H9 (cell line): ENCODE results near the gene CACNA1A. TPM values are rescaled to one million over a fixed set of nuclear protein-coding genes. Genes with fewer than 3 reads are reported as not detected.

Experiments
- DNase-seq: peaks from one replicate; pipeline ENCODE4 v3.0.0-alpha.2; 2017
- H2AFZ ChIP-seq: one replicate; pipeline ENCODE4 v1.6.1; 2013; ENCODE audit warnings: mild to moderate bottlenecking, low read length, control low read depth, moderate library complexity
- H2AK5ac ChIP-seq: 2 replicates; pipeline ENCODE4 v1.6.1; 2013; ENCODE audit warnings: low read length, control low read depth, mixed read lengths; ENCODE audit not compliant: insufficient read length
- H2BK120ac ChIP-seq: one replicate; pipeline ENCODE4 v1.6.1; 2013; ENCODE audit warnings: low read depth, mild to moderate bottlenecking, low read length, control low read depth, inconsistent platforms; ENCODE audit not compliant: poor library complexity, severe bottlenecking
- H2BK12ac ChIP-seq: 2 replicates; pipeline ENCODE4 v1.6.1; 2013; ENCODE audit warnings: low read length, control low read depth, mixed read lengths, low read depth; ENCODE audit not compliant: insufficient read length
- H2BK15ac ChIP-seq: 2 replicates; pipeline ENCODE4 v1.6.1; 2013; ENCODE audit warnings: low read depth, low read length, control low read depth
- H2BK20ac ChIP-seq: one replicate; pipeline ENCODE4 v1.6.1; 2013; ENCODE audit warnings: low read depth, mild to moderate bottlenecking, low read length, control low read depth, inconsistent platforms; ENCODE audit not compliant: poor library complexity, severe bottlenecking
- H2BK5ac ChIP-seq: 2 replicates; pipeline ENCODE4 v1.6.1; 2013; ENCODE audit warnings: low read length, control low read depth, mixed read lengths; ENCODE audit not compliant: insufficient read length
- H3K14ac ChIP-seq: 2 replicates; pipeline ENCODE4 v1.6.1; 2013; ENCODE audit warnings: low read length, control low read depth; ENCODE audit not compliant: insufficient read depth
- H3K18ac ChIP-seq: 2 replicates; pipeline ENCODE4 v1.6.1; 2013; ENCODE audit warnings: low read depth, mild to moderate bottlenecking, mixed read lengths, low read length, control low read depth; ENCODE audit not compliant: insufficient read length
- H3K23ac ChIP-seq: 2 replicates; pipeline ENCODE4 v1.6.1; 2013; ENCODE audit warnings: low read length, control low read depth, mixed read lengths, low read depth; ENCODE audit not compliant: insufficient read length
- H3K23me2 ChIP-seq: 2 replicates; pipeline ENCODE4 v1.6.1; 2013; ENCODE audit warnings: low read depth, mild to moderate bottlenecking, mixed read lengths, low read length, control low read depth; ENCODE audit not compliant: insufficient read length, poor library complexity, severe bottlenecking
- H3K27ac ChIP-seq: 2 replicates; pipeline ENCODE4 v1.5.1; 2013; ENCODE audit warnings: low read length, control low read depth, mixed read lengths, low read depth; ENCODE audit not compliant: insufficient read length
- H3K27me3 ChIP-seq: 2 replicates; pipeline ENCODE4 v1.6.1; 2013; ENCODE audit warnings: low read length, control low read depth, inconsistent platforms; ENCODE audit not compliant: insufficient read depth
- H3K4ac ChIP-seq: 2 replicates; pipeline ENCODE4 v1.6.1; 2013; ENCODE audit warnings: low read depth, mild to moderate bottlenecking, control low read depth, inconsistent platforms, low read length, moderate library complexity
- H3K4me1 ChIP-seq: 2 replicates; pipeline ENCODE4 v1.6.1; 2013; ENCODE audit warnings: low read length, control low read depth, inconsistent platforms; ENCODE audit not compliant: insufficient read depth
- H3K4me2 ChIP-seq: 2 replicates; pipeline ENCODE4 v1.6.1; 2013; ENCODE audit warnings: low read length, control low read depth, mixed read lengths; ENCODE audit not compliant: insufficient read length, insufficient read depth
- H3K56ac ChIP-seq: 2 replicates; pipeline ENCODE4 v1.6.1; 2013; ENCODE audit warnings: low read depth, mild to moderate bottlenecking, mixed read lengths, low read length, control low read depth; ENCODE audit not compliant: insufficient read length
- H3K79me1 ChIP-seq: 2 replicates; pipeline ENCODE4 v1.6.1; 2013; ENCODE audit warnings: low read depth, mild to moderate bottlenecking, moderate library complexity, low read length, control low read depth, inconsistent platforms; ENCODE audit not compliant: insufficient read depth, poor library complexity, severe bottlenecking
- H3K79me2 ChIP-seq: 2 replicates; pipeline ENCODE4 v1.6.1; 2013; ENCODE audit warnings: low read length, control low read depth, inconsistent platforms; ENCODE audit not compliant: insufficient read depth
- H3K9ac ChIP-seq: 2 replicates; pipeline ENCODE4 v1.6.1; 2013; ENCODE audit warnings: low read length, control low read depth, mixed read lengths; ENCODE audit not compliant: insufficient read length; ENCODE audit errors: extremely low read depth
- H3K9me3 ChIP-seq: one replicate; pipeline ENCODE4 v1.6.1; 2013; ENCODE audit warnings: low read depth, low read length, inconsistent platforms; ENCODE audit not compliant: control insufficient read depth
- H3T11ph ChIP-seq: one replicate; pipeline ENCODE4 v1.6.1; 2013; ENCODE audit warnings: mild to moderate bottlenecking, low read length, control low read depth, inconsistent platforms
- H4K20me1 ChIP-seq: one replicate; pipeline ENCODE4 v1.6.1; 2013; ENCODE audit not compliant: control insufficient read depth, insufficient read length, insufficient read depth
- H4K5ac ChIP-seq: 2 replicates; pipeline ENCODE4 v1.6.1; 2013; ENCODE audit warnings: low read depth, mild to moderate bottlenecking, mixed read lengths, low read length, control low read depth; ENCODE audit not compliant: insufficient read length
- H4K8ac ChIP-seq: replicated peaks from 2 replicates; pipeline ENCODE4 v1.6.1; 2013; ENCODE audit warnings: low read length, control low read depth, mixed read lengths, low read depth; ENCODE audit not compliant: insufficient read length
- H4K91ac ChIP-seq: 2 replicates; pipeline ENCODE4 v1.6.1; 2013; ENCODE audit warnings: low read depth, mild to moderate bottlenecking, moderate library complexity, mixed read lengths, low read length, control low read depth; ENCODE audit not compliant: insufficient read length
- H3K27ac Mint-ChIP-seq, 3 experiments: 2 replicates in 2 of 3; 3 replicates in 1 of 3; pipeline ENCODE4 v1.8.0; 2020 to 2021; ENCODE audit warnings: mixed read lengths in 3 of 3, mild to moderate bottlenecking in 1 of 3, moderate library complexity in 1 of 3
- H3K27me3 Mint-ChIP-seq: 2 replicates; pipeline ENCODE4 v1.8.0; 2021; ENCODE audit warnings: low read depth, mild to moderate bottlenecking, moderate library complexity, mixed read lengths
- H3K36me3 Mint-ChIP-seq, 3 experiments: 2 replicates in 2 of 3; 3 replicates in 1 of 3; pipeline ENCODE4 v1.8.0; 2020 to 2021; ENCODE audit warnings: low read depth in 3 of 3, mixed read lengths in 3 of 3; ENCODE audit not compliant: insufficient read depth in 1 of 3
- H3K4me1 Mint-ChIP-seq, 2 experiments: 2 replicates each; pipeline ENCODE4 v1.8.0; 2020; ENCODE audit warnings: mixed read lengths in 2 of 2
- H3K4me3 Mint-ChIP-seq, 2 experiments: 2 replicates in 1 of 2; 3 replicates in 1 of 2; pipeline ENCODE4 v1.8.0; 2020 to 2021; ENCODE audit warnings: mild to moderate bottlenecking in 2 of 2, mixed read lengths in 2 of 2, moderate library complexity in 1 of 2
- H3K9me3 Mint-ChIP-seq, 2 experiments: 2 replicates in 1 of 2; 3 replicates in 1 of 2; pipeline ENCODE4 v1.8.0; 2020; ENCODE audit warnings: mild to moderate bottlenecking in 2 of 2, mixed read lengths in 2 of 2, moderate library complexity in 1 of 2
- CTCF ChIP-seq: fragments of 200-600 bp; sonication (generic); conservative IDR thresholded peaks from 3 replicates; pipeline ENCODE4 v1.8.0; 2021; ENCODE audit warnings: antibody characterized with exemption, mild to moderate bottlenecking
- WGBS: extraction: QIAGEN DNeasy Blood & Tissue Kit; methylation state at CpG from one replicate; pipeline ENCODE4 v1.1.7; 2013; ENCODE audit warnings: missing lambda C conversion rate, low lambda C conversion rate, mixed read lengths; ENCODE audit not compliant: insufficient read length; ENCODE audit errors: extremely low coverage; 5-methylcytosine and 5-hydroxymethylcytosine counted together
- total RNA-seq: library from RNA; stranded (reverse); gene quantifications from 2 replicates; pipeline ENCODE4 v1.2.1, GENCODE V29; 2021

Gene CACNA1A
- total RNA-seq, 1 experiment from 2014 or later = 8.0 TPM

- no peak overlapping the region for H3K18ac ChIP-seq
- WGBS = no CpG with 5 or more reads among the region's 25 CpGs
- peaks cover under 1 to 2% (median 1%) of the 10 kb centered on the region in 3 experiments; a peak in 4 of 7 replicates for H3K36me3 Mint-ChIP-seq
- H3K23ac ChIP-seq = no peak overlapping the region
- no peaks in the 10 kb centered on the region for H3K79me1 ChIP-seq
- peak; percentile 55 for TF ChIP-seq CTCF
- H4K20me1 ChIP-seq = peaks cover 3% of the 10 kb centered on the region
- peaks cover 1% of the 10 kb centered on the region for H3K27me3 Mint-ChIP-seq
- no peak overlapping the region for H3K4ac ChIP-seq
- no peaks in the 10 kb centered on the region for H3K23me2 ChIP-seq
- no peak overlapping the region for H2BK5ac ChIP-seq
- H3K9me3 ChIP-seq = no peaks in the 10 kb centered on the region
- H4K5ac ChIP-seq = no peak overlapping the region
- H2BK15ac ChIP-seq = no peak overlapping the region; the same call in 1 of the 2 replicates
- no peak overlapping the region for H2BK20ac ChIP-seq
- H3K27ac Mint-ChIP-seq = peak overlapping the region in 1 of 3 experiments; percentile 11; a peak in 1 of 7 replicates
- no peak overlapping the region for H3K56ac ChIP-seq
- no peak overlapping the region for H3K4me2 ChIP-seq
- H3K14ac ChIP-seq = no peak overlapping the region; the same call in 1 of the 2 replicates
- no peak overlapping the region for H2AFZ ChIP-seq
- H2AK5ac ChIP-seq = no peak overlapping the region
- no peak overlapping the region for H3K27ac ChIP-seq
- no peaks in the 10 kb centered on the region; a peak in 2 of 5 replicates for H3K9me3 Mint-ChIP-seq
- no peak overlapping the region for H2BK12ac ChIP-seq
- no peak overlapping the region for H4K8ac ChIP-seq
- no peak overlapping the region for H4K91ac ChIP-seq
- no peak overlapping the region for H2BK120ac ChIP-seq
- H3K4me1 Mint-ChIP-seq = peaks cover 15 to 21% of the 10 kb centered on the region in 2 experiments
- DNase-seq = peak; percentile 52
- H3K79me2 ChIP-seq = no peaks in the 10 kb centered on the region
- no peak overlapping the region for H3K9ac ChIP-seq
- H3K4me1 ChIP-seq = peaks cover 3% of the 10 kb centered on the region; the same call in 1 of the 2 replicates
- no peak overlapping the region for H3T11ph ChIP-seq
- H3K27me3 ChIP-seq = no peaks in the 10 kb centered on the region
- peak overlapping the region in 1 of 2 experiments; percentile 31; a peak in 1 of 5 replicates for H3K4me3 Mint-ChIP-seq
These were observed 264.8 kb downstream of the CACNA1A start for GRCh38 chr19:13241231-13242104.
